22Rv1 (cell line): ENCODE data around the gene GPR157.

Experiments used
- H3K27ac ChIP-seq: fragments of 450-650 bp; 2 replicates; pipeline ENCODE4 v1.5.1; 2017
- CTCF ChIP-seq: fragments of 450-650 bp; IDR thresholded peaks from 2 replicates; pipeline ENCODE4 v1.5.1; 2017; ENCODE audit warnings: mild to moderate bottlenecking
- ZFX ChIP-seq: fragments of 450-650 bp; IDR thresholded peaks from 2 replicates; pipeline ENCODE4 v1.6.1; 2017; ENCODE audit warnings: antibody characterized with exemption, borderline replicate concordance

Gene GPR157

GRCh38 chr1:9080705-9081291, 48.1 kb downstream of the GPR157 start:
- no peak for TF ChIP-seq CTCF
- TF ChIP-seq ZFX: no peak
- no peak overlapping the region for H3K27ac ChIP-seq

GRCh38 chr1:9079988-9080704, 48.8 kb downstream of the GPR157 start:
- TF ChIP-seq CTCF (no peak), ZFX (no peak)
- no peak overlapping the region for H3K27ac ChIP-seq

- no peak overlapping the region for H3K27ac ChIP-seq
- no peak for TF ChIP-seq CTCF
- TF ChIP-seq ZFX: no peak
Measured at GRCh38 chr1:9078752-9079500, 50.0 kb downstream of the GPR157 start.

- H3K27ac ChIP-seq: no peak overlapping the region
- TF ChIP-seq ZFX (no peak), CTCF (no peak)
Measured at GRCh38 chr1:9078015-9078751, 50.7 kb downstream of the GPR157 start.

- no peak overlapping the region for H3K27ac ChIP-seq
Measured at GRCh38 chr1:9075022-9075421, 53.9 kb downstream of the GPR157 start.

GRCh38 chr1:9073143-9073542, 55.8 kb downstream of the GPR157 start:
- H3K27ac ChIP-seq: no peak overlapping the region

More at GRCh38 chr1:9075022-9075421, 53.9 kb downstream of the GPR157 start:
- TF ChIP-seq CTCF: no peak
- no peak for TF ChIP-seq ZFX

More at GRCh38 chr1:9073143-9073542, 55.8 kb downstream of the GPR157 start:
- TF ChIP-seq ZFX: no peak
- no peak for TF ChIP-seq CTCF
